G401 (cell line): ENCODE data around the gene RAPGEFL1. TPM values are rescaled to one million over a fixed set of nuclear protein-coding genes. Genes with fewer than 3 reads are reported as not detected.

Experiments used
- DNase-seq: peaks from one replicate; pipeline ENCODE4 v3.0.0-alpha.2; 2015; ENCODE audit warnings: low spot score
- in situ Hi-C: cut with HindIII; loops from 2 replicates; pipeline ENCODE4 v1.10.0; 2016; ENCODE audit warnings: low sequenced_read_pairs, mixed read lengths
- total RNA-seq: library from RNA; depleted of rRNA; stranded (reverse); fragments of >200 nt; shearing (Covaris generic); gene quantifications from 2 replicates; pipeline ENCODE4 v1.2.3, GENCODE V29; 2014

Gene RAPGEFL1
- total RNA-seq, 1 experiment from 2014 or later: 2.6 TPM

DNA sequence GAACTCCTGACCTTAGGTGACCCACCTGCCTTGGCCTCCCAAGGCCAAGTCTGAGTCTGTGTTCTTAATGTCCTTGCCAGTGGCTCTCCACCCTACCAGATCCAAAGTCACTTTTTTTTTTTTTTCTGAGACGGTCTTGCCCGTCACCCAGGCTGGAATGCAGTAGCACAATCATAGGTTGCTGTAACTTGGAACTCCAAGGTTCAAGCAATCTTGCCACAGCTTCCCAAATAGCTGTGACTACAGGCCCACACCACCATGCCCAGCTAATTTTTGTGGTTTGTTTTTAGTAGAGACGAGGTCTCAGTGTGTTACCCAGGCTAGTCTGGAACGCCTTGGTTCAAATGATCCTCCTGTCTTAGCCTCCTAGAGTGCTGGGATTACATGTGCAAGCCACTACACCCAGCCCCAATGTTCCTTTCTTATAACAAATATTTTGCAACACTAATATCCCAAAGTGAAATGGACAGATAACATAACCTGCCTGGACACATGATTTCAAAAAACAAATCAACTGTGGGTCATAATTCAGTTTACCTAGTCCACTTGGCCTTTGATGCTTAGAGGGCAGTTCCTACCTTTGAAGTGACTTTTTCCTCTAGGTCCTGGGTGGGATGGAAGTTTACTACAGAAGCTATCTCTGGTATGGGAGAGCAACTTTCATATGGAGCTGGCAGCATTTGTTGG lies 4.0 kb upstream of the RAPGEFL1 start:
- in situ Hi-C loops: no loop called here
- DNase-seq: no peak

GRCh38 chr17:40173778-40174135 lies 3.5 kb upstream of the RAPGEFL1 start:
- DNase-seq: no peak
- in situ Hi-C loops: no loop called here

- DNase-seq: no peak
- in situ Hi-C loops: no loop called here
These were observed 2.8 kb upstream of the RAPGEFL1 start for GRCh38 chr17:40174514-40174913.

DNA sequence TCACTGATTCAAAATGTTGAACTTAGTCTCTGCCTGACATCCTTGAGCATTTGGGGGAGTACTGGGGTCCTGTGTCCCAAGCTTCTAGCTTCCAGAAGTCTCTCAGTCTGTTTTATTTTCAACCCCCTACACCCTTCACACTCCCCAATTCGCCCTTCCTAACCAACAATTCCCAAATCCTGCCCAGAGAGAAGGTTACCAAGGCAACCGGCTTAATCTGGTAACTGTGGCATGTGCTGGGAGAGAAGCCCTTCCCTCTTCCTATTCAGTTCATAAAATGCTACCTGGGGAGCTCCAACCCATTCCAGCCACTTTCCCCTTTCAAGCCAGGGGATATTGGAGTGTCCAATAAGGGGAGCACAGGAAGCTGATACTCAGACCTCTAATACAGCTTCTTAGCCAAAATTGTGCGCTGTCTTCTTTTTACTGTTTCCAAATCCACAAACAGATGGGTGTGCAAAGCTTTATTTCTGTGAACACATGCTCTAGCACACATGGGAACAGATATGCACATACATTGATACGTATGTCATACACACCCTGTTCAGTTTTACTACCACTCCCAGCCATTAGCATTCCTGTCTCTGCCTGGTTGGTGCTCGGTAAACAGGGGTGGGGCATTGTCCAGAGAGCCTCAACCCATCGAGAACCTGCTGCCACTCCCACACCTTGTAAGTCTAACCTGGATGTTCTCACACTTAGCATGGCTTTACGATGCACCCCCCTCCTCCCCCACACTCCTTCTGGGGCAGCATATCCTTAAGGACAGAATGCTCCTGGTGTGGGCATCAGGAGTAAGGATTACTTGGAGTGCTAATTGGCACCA lies 1.1 kb upstream of the RAPGEFL1 start:
- in situ Hi-C loops: loop anchor here (5.0 kb wide), 1 partner anchor 104 kb away; no protein-coding TSS in a partner anchor
- no peak for DNase-seq

GRCh38 chr17:40176754-40177110 lies 538 bp upstream of the RAPGEFL1 start:
- no peak for DNase-seq
- in situ Hi-C loops: loop anchor here (5.0 kb wide), 1 partner anchor 104 kb away; no protein-coding TSS in a partner anchor

GRCh38 chr17:40178021-40178601 lies 841 bp downstream of the RAPGEFL1 start:
- DNase-seq: peak; percentile 22
- in situ Hi-C loops: loop anchor here (5.0 kb wide), 1 partner anchor 106 kb away; no protein-coding TSS in a partner anchor

DNA sequence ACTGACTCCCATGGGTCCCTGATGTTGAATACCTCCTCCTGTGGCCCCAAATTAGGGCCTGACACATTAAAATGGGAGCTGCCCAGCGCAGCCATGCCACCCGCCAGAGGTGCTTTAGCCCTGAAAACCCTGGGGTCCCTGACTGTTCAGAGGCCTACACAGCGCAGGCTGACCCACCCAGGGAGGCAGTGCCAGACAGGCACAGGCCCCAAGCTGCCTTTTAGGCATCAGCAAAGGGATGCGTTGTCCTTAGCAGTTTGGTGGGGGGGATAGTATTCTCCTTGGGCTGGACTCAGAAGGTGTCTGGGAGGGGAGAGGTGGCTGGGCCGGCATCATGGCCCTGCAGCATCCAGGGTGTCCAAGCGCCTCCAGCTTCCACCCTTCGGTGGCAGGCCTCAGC lies 1.4 kb downstream of the RAPGEFL1 start:
- DNase-seq: peak; percentile 25
- in situ Hi-C loops: loop anchor here (5.0 kb wide), 1 partner anchor 106 kb away; no protein-coding TSS in a partner anchor

GRCh38 chr17:40179923-40180659 lies 2.8 kb downstream of the RAPGEFL1 start:
- DNase-seq: no peak
- in situ Hi-C loops: loop anchor here (5.0 kb wide), 1 partner anchor 108 kb away; no protein-coding TSS in a partner anchor

GRCh38 chr17:40180694-40181093 lies 3.4 kb downstream of the RAPGEFL1 start:
- in situ Hi-C loops: no loop called here
- DNase-seq: no peak

- in situ Hi-C loops: no loop called here
- DNase-seq: no peak
These were observed 3.9 kb downstream of the RAPGEFL1 start for GRCh38 chr17:40181205-40181604.

GRCh38 chr17:40182606-40183005 lies 5.3 kb downstream of the RAPGEFL1 start:
- no peak for DNase-seq
- in situ Hi-C loops: no loop called here

- DNase-seq: no peak
- in situ Hi-C loops: no loop called here
These were observed 10.0 kb downstream of the RAPGEFL1 start for GRCh38 chr17:40187238-40187637.

- DNase-seq: no peak
- in situ Hi-C loops: no loop called here
These were observed 11.4 kb downstream of the RAPGEFL1 start for GRCh38 chr17:40188694-40189093.

GRCh38 chr17:40190197-40191021 lies 13.1 kb downstream of the RAPGEFL1 start:
- DNase-seq: peak; percentile 41
- in situ Hi-C loops: no loop called here

DNA sequence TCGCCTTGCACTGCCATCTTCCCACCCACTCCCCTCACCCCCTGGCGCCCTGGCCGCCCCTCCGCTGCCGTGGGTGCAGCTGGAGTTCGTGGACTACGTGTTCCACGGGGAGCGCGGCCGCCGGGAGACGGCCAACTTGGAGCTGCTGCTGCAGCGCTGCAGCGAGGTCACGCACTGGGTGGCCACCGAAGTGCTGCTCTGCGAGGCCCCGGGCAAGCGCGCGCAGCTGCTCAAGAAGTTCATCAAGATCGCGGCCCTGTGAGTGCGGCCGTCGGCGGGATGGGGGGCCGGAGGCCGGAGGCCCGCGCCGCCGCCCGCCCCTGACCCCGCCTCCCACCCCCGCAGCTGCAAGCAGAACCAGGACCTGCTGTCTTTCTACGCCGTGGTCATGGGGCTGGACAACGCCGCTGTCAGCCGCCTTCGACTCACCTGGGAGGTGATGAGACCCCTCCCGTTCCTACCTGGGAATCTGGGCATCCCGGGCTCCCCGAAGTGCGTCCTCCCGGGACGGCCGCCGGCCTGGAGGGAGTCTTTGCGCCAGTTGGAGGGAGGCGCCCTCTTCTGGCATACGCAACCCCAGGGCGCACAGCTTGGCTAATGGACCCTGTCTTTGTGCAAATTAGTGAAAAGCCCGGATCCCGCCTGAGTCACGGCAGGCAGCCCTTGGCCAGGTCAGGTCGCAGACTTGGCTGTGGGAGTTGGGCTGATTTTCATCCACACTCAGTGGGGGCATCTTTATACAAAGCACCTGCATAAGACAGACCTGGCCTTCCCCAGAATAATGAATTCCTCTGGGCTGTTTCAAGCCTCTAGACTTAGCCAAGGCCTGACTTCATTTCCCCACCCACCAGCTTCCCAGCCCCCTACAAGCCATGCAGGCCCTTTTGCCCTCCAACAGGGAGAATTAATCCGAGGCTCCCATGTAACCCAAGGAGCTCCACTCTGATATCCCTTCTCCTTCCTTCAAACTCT lies 14.3 kb downstream of the RAPGEFL1 start:
- in situ Hi-C loops: no loop called here
- DNase-seq: peak; percentile 81

DNA sequence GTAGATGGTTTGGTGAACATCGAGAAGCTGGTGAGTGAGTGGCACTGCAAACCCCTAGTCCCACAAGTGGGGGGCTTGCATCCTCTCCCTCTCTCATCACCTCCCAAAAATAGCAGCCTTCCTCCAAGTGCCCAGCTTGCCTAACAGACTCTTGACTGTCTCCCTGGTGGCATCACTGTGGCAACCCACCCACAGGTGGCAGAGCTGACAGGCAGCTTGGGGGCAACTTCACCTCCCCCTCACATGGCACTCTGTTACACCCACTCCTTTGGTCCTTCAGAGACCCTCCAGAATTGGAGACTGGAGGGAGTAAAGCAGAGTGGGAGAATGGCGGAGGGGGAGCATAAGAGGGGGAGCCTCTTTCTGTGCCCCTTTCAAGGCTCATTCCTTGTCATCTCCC lies 15.7 kb downstream of the RAPGEFL1 start:
- in situ Hi-C loops: no loop called here
- DNase-seq: no peak

GRCh38 chr17:40194821-40195220 lies 17.6 kb downstream of the RAPGEFL1 start:
- in situ Hi-C loops: no loop called here
- no peak for DNase-seq

DNA sequence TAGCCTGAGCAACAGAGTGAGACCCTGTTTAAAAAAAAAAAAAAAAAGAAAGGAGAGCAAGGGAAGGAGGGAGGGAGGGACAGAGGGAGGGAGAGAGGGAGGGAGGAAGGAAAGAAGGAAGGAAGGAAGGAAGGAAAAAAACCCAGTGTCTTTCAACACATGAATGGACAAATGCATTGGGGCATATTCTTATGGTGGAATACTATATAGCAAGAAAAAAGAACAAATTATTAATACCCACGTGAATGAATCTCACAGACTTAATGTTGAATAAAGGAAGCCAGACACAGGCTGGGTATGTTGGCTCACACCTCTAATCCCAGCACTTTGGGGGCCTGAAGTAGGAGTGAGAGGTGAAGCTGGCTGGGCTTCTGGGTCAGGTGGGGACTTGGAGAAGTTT lies 20.3 kb downstream of the RAPGEFL1 start:
- DNase-seq: no peak
- in situ Hi-C loops: no loop called here
